K562 (cell line): Measurements from ENCODE around the gene HTRA3. TPM values are rescaled to one million over a fixed set of nuclear protein-coding genes. Genes with fewer than 3 reads are reported as not detected.

ENCODE experiments used
- ATAC-seq: fragments of 200-7000 bp; cut with Tn5 transposase; 3 replicates; pipeline ENCODE4 v1.9.1; 2020; ENCODE audit warnings: moderate library complexity
- BruUV-seq: library from RNA; stranded (reverse); fragments of 400-500 nt; replicated peaks from 2 replicates; lab custom pipeline; 2021; lab: Mats Ljungman, UMichigan
- CTCF ChIA-PET: fragments of 300-600 bp; formaldehyde crosslinking; extraction: SDS; loops from one replicate; lab custom pipeline; 2021; ENCODE audit warnings: low intra/inter-chr PET ratio; lab: Yijun Ruan, JAX
- POLR2A ChIA-PET: fragments of 300-600, 350-650 bp; sonication (Branson Sonifier 250); formaldehyde crosslinking; extraction: SDS; loops from one replicate; lab custom pipeline; 2021; ENCODE audit warnings: antibody characterized with exemption, inconsistent platforms; lab: Yijun Ruan, JAX
- DNase-seq, 4 experiments: peaks; one replicate each; pipeline versions ENCODE4 v3.0.0 to v3.0.0-alpha.2; 2011 to 2018; ENCODE audit warnings: low spot score in 3 of 4, mixed read lengths in 3 of 4; ENCODE audit errors: extremely low read depth in 1 of 4
- FAIRE-seq: peaks from 2 replicates; lab custom pipeline; 2011; peaks lifted over from hg19 to GRCh38; lab: Jason Lieb, UNC
- H2AFZ ChIP-seq: 2 replicates; pipeline ENCODE4 v1.6.0; 2011; ENCODE audit warnings: low read depth, low read length, control low read depth, inconsistent platforms
- H3K27ac ChIP-seq: fragments of 200-600 bp; 3 replicates; pipeline ENCODE4 v1.8.0; 2011; ENCODE audit warnings: low read depth, mild to moderate bottlenecking, control low read depth, inconsistent platforms, low read length, moderate library complexity, mixed read lengths; ENCODE audit errors: extremely low read depth
- H3K27me3 ChIP-seq, 2 experiments: fragments of 300-600 bp in 1 of 2; 2 replicates in 1 of 2; 3 replicates in 1 of 2; pipeline versions ENCODE4 v1.6.0 to v1.8.0; 2011; ENCODE audit warnings: inconsistent platforms in 2 of 2, low read length in 2 of 2, mild to moderate bottlenecking in 1 of 2, mixed read lengths in 1 of 2, moderate library complexity in 1 of 2; ENCODE audit not compliant: control insufficient read depth in 2 of 2, insufficient read depth in 2 of 2
- H3K36me3 ChIP-seq: fragments of 300-600 bp; 3 replicates; pipeline ENCODE4 v1.8.0; 2011; ENCODE audit warnings: mild to moderate bottlenecking, low read length, inconsistent platforms; ENCODE audit not compliant: control insufficient read depth, insufficient read depth
- H3K4me1 ChIP-seq, 2 experiments: fragments of 200-600 bp in 1 of 2; replicated peaks in 1 of 2; 2 replicates in 1 of 2; 3 replicates in 1 of 2; pipeline versions ENCODE4 v1.5.1 to v1.8.0; 2011; ENCODE audit warnings: inconsistent platforms in 2 of 2, low read length in 2 of 2, mild to moderate bottlenecking in 1 of 2, mixed read lengths in 1 of 2, moderate library complexity in 1 of 2; ENCODE audit not compliant: control insufficient read depth in 2 of 2, insufficient read depth in 2 of 2
- H3K4me2 ChIP-seq: 2 replicates; pipeline ENCODE4 v1.6.1; 2011; ENCODE audit warnings: low read length, control low read depth, inconsistent platforms, mixed read lengths; ENCODE audit not compliant: insufficient read depth
- H3K4me3 ChIP-seq: fragments of 200-600 bp; sonication (generic), shearing (Covaris generic); 2 replicates; pipeline ENCODE4 v1.5.1; 2016; ENCODE audit warnings: control low read depth, inconsistent platforms
- H3K79me2 ChIP-seq: fragments of 200-600 bp; 3 replicates; pipeline ENCODE4 v1.8.0; 2011; ENCODE audit warnings: low read length, inconsistent platforms; ENCODE audit not compliant: control insufficient read depth, insufficient read depth
- H3K9ac ChIP-seq, 2 experiments: 2 replicates each; pipeline versions ENCODE4 v1.6.0 to v1.6.1; 2011; ENCODE audit warnings: low read depth in 2 of 2, low read length in 2 of 2, control low read depth in 1 of 2, inconsistent platforms in 1 of 2, mild to moderate bottlenecking in 1 of 2, mixed read lengths in 1 of 2; ENCODE audit not compliant: insufficient read depth in 1 of 2
- H3K9me1 ChIP-seq: one replicate; pipeline ENCODE4 v1.6.0; 2011; ENCODE audit warnings: inconsistent platforms, mild to moderate bottlenecking, low read length, moderate library complexity; ENCODE audit not compliant: control insufficient read depth, insufficient read depth
- H3K9me3 ChIP-seq: replicated peaks from 2 replicates; pipeline ENCODE4 v1.5.1; 2011; ENCODE audit warnings: low read depth, low read length, inconsistent platforms; ENCODE audit not compliant: control insufficient read depth, insufficient read depth
- H4K20me1 ChIP-seq: replicated peaks from 2 replicates; pipeline ENCODE4 v1.6.1; 2011; ENCODE audit warnings: low read length, inconsistent platforms, mixed read lengths; ENCODE audit not compliant: control insufficient read depth, insufficient read depth
- CREBBP ChIP-seq: IDR thresholded peaks from one replicate; pipeline ENCODE4 v1.6.1; 2012; ENCODE audit warnings: low read depth, mild to moderate bottlenecking, control low read depth, inconsistent platforms, low read length
- FOXP1 ChIP-seq: sonication (generic); formaldehyde crosslinking; IDR thresholded peaks from 2 replicates; pipeline ENCODE4 v1.8.0; 2022; ENCODE audit warnings: mild to moderate bottlenecking, missing genetic modification reagents
- KLF16 ChIP-seq: IDR thresholded peaks from 2 replicates; pipeline ENCODE4 v1.6.1; 2016; ENCODE audit warnings: antibody characterized with exemption
- KLF6 ChIP-seq: fragments of 250-450 bp; sonication (Bioruptor Pico); IDR thresholded peaks from 2 replicates; pipeline ENCODE4 v1.4.0; 2020; ENCODE audit warnings: mild to moderate bottlenecking, moderate library complexity, borderline replicate concordance
- SIN3B ChIP-seq: fragments of 450-650 bp; IDR thresholded peaks from 2 replicates; pipeline ENCODE4 v1.6.1; 2017; ENCODE audit warnings: low read depth, mild to moderate bottlenecking, moderate library complexity
- SIX5 ChIP-seq, 2 experiments: IDR thresholded peaks; 2 replicates each; pipeline ENCODE4 v1.6.1; 2011; ENCODE audit warnings: low read length in 2 of 2, borderline replicate concordance in 1 of 2, low read depth in 1 of 2, mild to moderate bottlenecking in 1 of 2, moderate library complexity in 1 of 2; ENCODE audit not compliant: insufficient read depth in 1 of 2
- SOX6 ChIP-seq: fragments of 450-650 bp; IDR thresholded peaks from 2 replicates; pipeline ENCODE4 v1.6.1; 2014; ENCODE audit warnings: mild to moderate bottlenecking
- SRSF3 ChIP-seq: fragments of 200-400 bp; formaldehyde crosslinking; IDR thresholded peaks from 2 replicates; pipeline ENCODE4 v1.6.1; 2016; ENCODE audit warnings: mild to moderate bottlenecking, low read length, moderate library complexity; ENCODE audit not compliant: insufficient read depth
- YY1 ChIP-seq, 3 experiments: IDR thresholded peaks; 2 replicates each; pipeline ENCODE4 v1.6.1; 2011; ENCODE audit warnings: low read length in 2 of 3, mild to moderate bottlenecking in 2 of 3, moderate library complexity in 2 of 3, borderline replicate concordance in 1 of 3, control low read depth in 1 of 3, low read depth in 1 of 3; ENCODE audit not compliant: insufficient read depth in 3 of 3, insufficient replicate concordance in 2 of 3, control insufficient read depth in 1 of 3, insufficient read length in 1 of 3; ENCODE audit errors: extremely low read depth in 1 of 3
- ZNF146 ChIP-seq: IDR thresholded peaks from one replicate; pipeline ENCODE4 v1.6.1; 2018; ENCODE audit warnings: missing compliant biosample characterization; ENCODE audit not compliant: unreplicated experiment
- ZNF324 ChIP-seq: fragments of 250-450 bp; sonication (Bioruptor Pico); IDR thresholded peaks from 2 replicates; pipeline ENCODE4 v1.4.0; 2020; ENCODE audit warnings: mild to moderate bottlenecking
- WGBS: fragments of 100-300 bp; shearing (Covaris generic); methylation state at CpG from one replicate; pipeline ENCODE4 v1.1.6; 2016; ENCODE audit warnings: low coverage, mixed read lengths; ENCODE audit not compliant: insufficient coverage; ENCODE audit errors: missing lambda C conversion rate; 5-methylcytosine and 5-hydroxymethylcytosine counted together
- in situ Hi-C: fragments of 300-500 bp; cut with MboI; formaldehyde crosslinking; loops from 4 replicates; pipeline ENCODE4 v1.15.0; 2018; ENCODE audit warnings: inconsistent platforms, mixed read lengths
- intact Hi-C: fragments of 100-400 bp; cut with micrococcal nuclease; formaldehyde crosslinking; loops from 2 replicates; pipeline ENCODE4 v1.14.2; 2022
- polyA plus RNA-seq, 8 experiments: library from polyadenylated mRNA; depleted of rRNA in 4 of 8; stranded (reverse) in 5 of 8; unstranded in 3 of 8; fragments of >200 nt; fragmentation: Nextera tagmentation in 2 of 8; fragmentation: Illumina TruSeq in 1 of 8; extraction: Ambion mirVana in 2 of 8; extraction: Trizol in 1 of 8; gene quantifications; 2 replicates each; pipeline versions ENCODE4 v1.2.1 to v1.2.3, GENCODE V29; 2011 to 2014; ENCODE audit warnings: inconsistent platforms in 1 of 8, missing spikeins in 1 of 8
- total RNA-seq, 7 experiments: library from RNA; depleted of rRNA in 6 of 7; stranded (reverse); fragments of >200 nt in 6 of 7; fragmentation: Illumina TruSeq in 2 of 7; extraction: Trizol in 2 of 7; gene quantifications; 2 replicates each; pipeline versions ENCODE4 v1.2.1 to v1.2.3, GENCODE V29; 2011 to 2021; ENCODE audit warnings: low replicate concordance in 1 of 7
- TF ChIP-seq, protein P1 (sequence below), 2 experiments: fragments of 450-650 bp; conservative IDR thresholded peaks; 2 replicates each; pipeline ENCODE4 v1.6.1; 2017; ENCODE audit warnings: mild to moderate bottlenecking in 2 of 2, moderate library complexity in 2 of 2
- TF ChIP-seq, protein P2 (sequence below): fragments of 250-450 bp; sonication (Bioruptor Pico); IDR thresholded peaks from 2 replicates; pipeline ENCODE4 v1.5.0; 2021
- TF ChIP-seq, protein P3 (sequence below): sonication (generic); formaldehyde crosslinking; IDR thresholded peaks from 2 replicates; pipeline ENCODE4 v1.9.0; 2022; ENCODE audit warnings: mild to moderate bottlenecking, missing genetic modification reagents
- TF ChIP-seq, protein P4 (sequence below): fragments of 450-650 bp; IDR thresholded peaks from 2 replicates; pipeline ENCODE4 v1.6.1; 2017; ENCODE audit warnings: antibody characterized with exemption, mild to moderate bottlenecking

Gene HTRA3
- total and polyA plus RNA-seq, 9 of the 15 experiments (the other 6 are each of a cell fraction or from before 2014, with no cell fraction given), result 0.04 TPM; not detected in 8

DNA sequence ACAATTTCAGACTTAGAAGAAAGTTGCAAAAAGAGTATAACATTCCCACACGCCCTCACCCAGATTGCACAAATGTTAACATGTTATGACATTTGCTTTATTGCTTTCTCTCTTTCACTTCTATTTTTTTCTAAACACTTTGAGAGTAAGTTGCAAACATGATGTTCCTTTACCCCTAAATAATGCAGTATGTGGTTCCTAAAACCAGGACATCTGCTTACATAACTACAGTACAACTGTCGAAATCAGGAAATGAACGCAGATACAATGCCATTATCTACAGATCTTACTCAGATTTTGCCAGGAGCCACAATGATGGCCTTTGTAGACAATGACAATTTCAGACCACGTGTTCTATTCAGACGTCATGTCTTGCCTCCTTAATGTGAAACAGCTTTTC lies 48.1 kb upstream of the HTRA3 start:
- ATAC-seq, result no peak
- intact Hi-C loops, result no loop called here
- in situ Hi-C loops, result no loop called here
- TF ChIP-seq SRSF3, result no peak
- TF ChIP-seq KLF16, result no peak
- TF ChIP-seq, protein P1, sequence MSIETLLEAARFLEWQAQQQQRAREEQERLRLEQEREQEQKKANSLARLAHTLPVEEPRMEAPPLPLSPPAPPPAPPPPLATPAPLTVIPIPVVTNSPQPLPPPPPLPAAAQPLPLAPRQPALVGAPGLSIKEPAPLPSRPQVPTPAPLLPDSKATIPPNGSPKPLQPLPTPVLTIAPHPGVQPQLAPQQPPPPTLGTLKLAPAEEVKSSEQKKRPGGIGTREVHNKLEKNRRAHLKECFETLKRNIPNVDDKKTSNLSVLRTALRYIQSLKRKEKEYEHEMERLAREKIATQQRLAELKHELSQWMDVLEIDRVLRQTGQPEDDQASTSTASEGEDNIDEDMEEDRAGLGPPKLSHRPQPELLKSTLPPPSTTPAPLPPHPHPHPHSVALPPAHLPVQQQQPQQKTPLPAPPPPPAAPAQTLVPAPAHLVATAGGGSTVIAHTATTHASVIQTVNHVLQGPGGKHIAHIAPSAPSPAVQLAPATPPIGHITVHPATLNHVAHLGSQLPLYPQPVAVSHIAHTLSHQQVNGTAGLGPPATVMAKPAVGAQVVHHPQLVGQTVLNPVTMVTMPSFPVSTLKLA (conservative IDR thresholded peaks at IDR 0.05), result no peak
- TF ChIP-seq, protein P2, sequence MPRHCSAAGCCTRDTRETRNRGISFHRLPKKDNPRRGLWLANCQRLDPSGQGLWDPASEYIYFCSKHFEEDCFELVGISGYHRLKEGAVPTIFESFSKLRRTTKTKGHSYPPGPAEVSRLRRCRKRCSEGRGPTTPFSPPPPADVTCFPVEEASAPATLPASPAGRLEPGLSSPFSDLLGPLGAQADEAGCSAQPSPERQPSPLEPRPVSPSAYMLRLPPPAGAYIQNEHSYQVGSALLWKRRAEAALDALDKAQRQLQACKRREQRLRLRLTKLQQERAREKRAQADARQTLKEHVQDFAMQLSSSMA (CRISPR knock-in tag), result no peak
- TF ChIP-seq, protein P3, sequence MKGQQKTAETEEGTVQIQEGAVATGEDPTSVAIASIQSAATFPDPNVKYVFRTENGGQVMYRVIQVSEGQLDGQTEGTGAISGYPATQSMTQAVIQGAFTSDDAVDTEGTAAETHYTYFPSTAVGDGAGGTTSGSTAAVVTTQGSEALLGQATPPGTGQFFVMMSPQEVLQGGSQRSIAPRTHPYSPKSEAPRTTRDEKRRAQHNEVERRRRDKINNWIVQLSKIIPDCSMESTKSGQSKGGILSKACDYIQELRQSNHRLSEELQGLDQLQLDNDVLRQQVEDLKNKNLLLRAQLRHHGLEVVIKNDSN (CRISPR knock-in tag), result no peak
- TF ChIP-seq CREBBP, result no peak
- TF ChIP-seq SIX5 (IDR thresholded peaks at IDR 0.05; ENCODE audit: borderline replicate concordance in 1 of 2, insufficient read depth in 1 of 2, low read depth in 1 of 2, low read length in 2 of 2), result no peak
- no peak for TF ChIP-seq YY1 (IDR thresholded peaks at IDR 0.05; ENCODE audit: borderline replicate concordance in 1 of 3, control insufficient read depth in 1 of 3, extremely low read depth in 1 of 3, insufficient read depth in 3 of 3, insufficient read length in 1 of 3, insufficient replicate concordance in 2 of 3, low read depth in 1 of 3, low read length in 2 of 3)
- no peak for TF ChIP-seq FOXP1 (CRISPR knock-in tag)
- TF ChIP-seq ZNF146 (CRISPR knock-in tag), result no peak
- no peak for TF ChIP-seq SOX6
- TF ChIP-seq SIN3B, result no peak
- TF ChIP-seq KLF6 (CRISPR knock-in tag), result no peak
- TF ChIP-seq, protein P4, sequence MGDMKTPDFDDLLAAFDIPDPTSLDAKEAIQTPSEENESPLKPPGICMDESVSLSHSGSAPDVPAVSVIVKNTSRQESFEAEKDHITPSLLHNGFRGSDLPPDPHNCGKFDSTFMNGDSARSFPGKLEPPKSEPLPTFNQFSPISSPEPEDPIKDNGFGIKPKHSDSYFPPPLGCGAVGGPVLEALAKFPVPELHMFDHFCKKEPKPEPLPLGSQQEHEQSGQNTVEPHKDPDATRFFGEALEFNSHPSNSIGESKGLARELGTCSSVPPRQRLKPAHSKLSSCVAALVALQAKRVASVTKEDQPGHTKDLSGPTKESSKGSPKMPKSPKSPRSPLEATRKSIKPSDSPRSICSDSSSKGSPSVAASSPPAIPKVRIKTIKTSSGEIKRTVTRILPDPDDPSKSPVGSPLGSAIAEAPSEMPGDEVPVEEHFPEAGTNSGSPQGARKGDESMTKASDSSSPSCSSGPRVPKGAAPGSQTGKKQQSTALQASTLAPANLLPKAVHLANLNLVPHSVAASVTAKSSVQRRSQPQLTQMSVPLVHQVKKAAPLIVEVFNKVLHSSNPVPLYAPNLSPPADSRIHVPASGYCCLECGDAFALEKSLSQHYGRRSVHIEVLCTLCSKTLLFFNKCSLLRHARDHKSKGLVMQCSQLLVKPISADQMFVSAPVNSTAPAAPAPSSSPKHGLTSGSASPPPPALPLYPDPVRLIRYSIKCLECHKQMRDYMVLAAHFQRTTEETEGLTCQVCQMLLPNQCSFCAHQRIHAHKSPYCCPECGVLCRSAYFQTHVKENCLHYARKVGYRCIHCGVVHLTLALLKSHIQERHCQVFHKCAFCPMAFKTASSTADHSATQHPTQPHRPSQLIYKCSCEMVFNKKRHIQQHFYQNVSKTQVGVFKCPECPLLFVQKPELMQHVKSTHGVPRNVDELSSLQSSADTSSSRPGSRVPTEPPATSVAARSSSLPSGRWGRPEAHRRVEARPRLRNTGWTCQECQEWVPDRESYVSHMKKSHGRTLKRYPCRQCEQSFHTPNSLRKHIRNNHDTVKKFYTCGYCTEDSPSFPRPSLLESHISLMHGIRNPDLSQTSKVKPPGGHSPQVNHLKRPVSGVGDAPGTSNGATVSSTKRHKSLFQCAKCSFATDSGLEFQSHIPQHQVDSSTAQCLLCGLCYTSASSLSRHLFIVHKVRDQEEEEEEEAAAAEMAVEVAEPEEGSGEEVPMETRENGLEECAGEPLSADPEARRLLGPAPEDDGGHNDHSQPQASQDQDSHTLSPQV, result no peak
- no peak for TF ChIP-seq ZNF324 (CRISPR knock-in tag)

More for the DNA sequence above, 48.1 kb upstream of the HTRA3 start:
- DNase-seq, result no peak
- CTCF ChIA-PET, result no interaction called here
- POLR2A ChIA-PET, result interaction anchor here (0.6 to 1.0 kb wide), 4 partner anchors 14 to 211 kb away, joined by 3 read pairs; no protein-coding TSS in a partner anchor
- H3K27me3 ChIP-seq, result peaks cover 0 to 52% of the 10 kb centered on the region in 2 experiments; a peak in 2 of 5 replicates
- H3K9me3 ChIP-seq, result no peaks in the 10 kb centered on the region
- H3K4me3 ChIP-seq, result no peak overlapping the region
- H3K9me1 ChIP-seq, result no peaks in the 10 kb centered on the region
- H4K20me1 ChIP-seq, result peaks cover 10% of the 10 kb centered on the region
- no peaks in the 10 kb centered on the region for H3K79me2 ChIP-seq
- no peak overlapping the region for H3K27ac ChIP-seq
- H3K9ac ChIP-seq, result no peak overlapping the region
- no peaks in the 10 kb centered on the region for H3K36me3 ChIP-seq
- H2AFZ ChIP-seq, result no peak overlapping the region
- H3K4me1 ChIP-seq, result peaks cover 0 to 14% of the 10 kb centered on the region in 2 experiments; a peak in 2 of 5 replicates
- H3K4me2 ChIP-seq, result no peak overlapping the region
- WGBS, result 3% methylated on average over 5 of the region's 5 CpGs
- no TSS peak for BruUV-seq
- FAIRE-seq, result no peak
